HG02852 (cell line): ENCODE results near the gene ASB14.

Source experiments
- ATAC-seq: cut with Tn5 transposase; IDR thresholded peaks from one replicate; pipeline ENCODE4 v1.9.1; 2021; ENCODE audit warnings: mild to moderate bottlenecking, moderate library complexity; ENCODE audit not compliant: unreplicated experiment

Gene ASB14

GRCh38 chr3:57261929-57262328 lies 30.6 kb downstream of the ASB14 start:
- no peak for ATAC-seq

GRCh38 chr3:57261119-57261518 lies 31.4 kb downstream of the ASB14 start:
- no peak for ATAC-seq

- no peak for ATAC-seq
These were observed 34.8 kb downstream of the ASB14 start for GRCh38 chr3:57257678-57258077.

DNA sequence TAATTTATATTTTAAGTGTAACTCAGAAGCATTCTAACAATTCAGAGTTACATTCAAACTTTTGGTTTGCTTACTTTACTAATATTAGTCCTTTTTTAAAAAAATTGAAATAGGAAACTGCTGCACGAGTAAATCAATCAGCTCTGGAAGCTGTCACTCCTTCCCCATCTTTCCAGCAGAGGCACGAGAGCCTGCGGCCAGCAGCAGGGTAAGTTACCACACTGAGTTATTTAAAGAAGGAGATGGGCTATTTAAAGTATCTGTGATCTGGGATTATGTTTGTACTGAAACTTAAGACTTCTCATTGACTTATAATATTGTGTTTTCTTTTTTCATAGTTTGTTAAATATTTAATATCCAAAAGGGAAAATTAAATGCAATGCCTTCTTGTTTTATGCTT lies 35.6 kb downstream of the ASB14 start:
- ATAC-seq = no peak

- no peak for ATAC-seq
These were observed 40.1 kb downstream of the ASB14 start for GRCh38 chr3:57252404-57252803.

GRCh38 chr3:57244946-57245345 lies 47.5 kb downstream of the ASB14 start:
- ATAC-seq = no peak

GRCh38 chr3:57234613-57235575 lies 57.6 kb downstream of the ASB14 start:
- ATAC-seq = no peak

DNA sequence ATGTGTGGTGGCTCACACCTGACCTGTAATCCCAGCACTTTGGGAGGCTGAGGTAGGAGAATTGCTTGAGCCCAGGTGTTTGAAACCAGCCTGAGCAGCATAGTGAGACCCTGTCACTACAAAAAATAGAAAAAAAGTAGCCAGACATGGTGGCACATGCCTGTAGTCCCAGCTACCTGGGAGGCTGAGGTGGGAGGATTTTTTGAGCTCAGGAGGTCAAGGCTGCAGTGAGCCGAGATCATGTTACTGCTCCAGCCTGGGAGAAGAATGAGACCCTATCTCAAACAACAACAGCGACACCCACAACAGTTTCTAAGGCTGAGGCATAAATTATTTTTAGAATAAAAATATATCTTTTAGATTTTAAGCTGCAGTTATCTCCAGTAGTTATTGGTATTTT lies 58.7 kb downstream of the ASB14 start:
- ATAC-seq = no peak

GRCh38 chr3:57230006-57230405 lies 62.5 kb downstream of the ASB14 start:
- no peak for ATAC-seq

GRCh38 chr3:57227930-57228751 lies 64.3 kb downstream of the ASB14 start:
- peak; percentile 46 for ATAC-seq

DNA sequence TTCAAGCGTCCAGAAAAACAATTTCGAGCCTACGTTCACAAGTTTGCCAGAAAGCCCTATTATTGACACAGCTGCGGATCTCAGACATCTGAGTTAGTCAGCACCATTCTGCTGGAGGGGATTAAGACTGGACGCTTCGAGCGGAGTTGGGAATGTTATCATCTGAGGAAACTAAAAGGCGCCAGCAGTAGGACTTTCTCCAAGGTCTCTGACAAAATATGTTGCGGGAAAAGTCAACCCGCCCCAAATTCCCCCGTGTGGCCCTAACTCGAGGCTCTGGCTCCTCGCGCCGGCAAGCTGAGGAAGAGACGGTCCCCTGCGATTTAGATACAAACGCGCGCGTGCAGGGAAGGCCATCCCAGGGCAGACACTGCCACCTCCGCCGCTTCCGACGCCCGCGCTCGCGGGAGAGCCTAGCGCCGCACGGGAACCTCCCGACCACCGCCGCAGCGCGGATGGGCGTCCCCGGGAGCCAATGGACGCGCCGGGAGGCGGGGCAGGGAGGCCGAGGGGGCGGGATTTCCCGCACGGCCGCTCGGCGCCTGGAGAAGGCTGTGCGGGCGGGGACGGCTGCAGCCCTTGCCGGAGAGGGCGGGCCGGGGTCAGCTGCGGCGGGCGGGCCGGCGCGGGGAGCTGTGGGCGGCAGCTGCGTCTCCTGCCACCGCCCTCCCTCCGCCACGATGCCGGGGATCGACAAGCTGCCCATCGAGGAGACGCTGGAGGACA lies 65.1 kb downstream of the ASB14 start, which contains the start of gene APPL1:
Gene APPL1, plus strand, starts transcription at position 526 of the 726 bp plus-strand sequence. Its CDS starts 155 bp downstream, at position 681.
- peak; percentile 89 for ATAC-seq

GRCh38 chr3:57226176-57226575 lies 66.3 kb downstream of the ASB14 start:
- no peak for ATAC-seq

DNA sequence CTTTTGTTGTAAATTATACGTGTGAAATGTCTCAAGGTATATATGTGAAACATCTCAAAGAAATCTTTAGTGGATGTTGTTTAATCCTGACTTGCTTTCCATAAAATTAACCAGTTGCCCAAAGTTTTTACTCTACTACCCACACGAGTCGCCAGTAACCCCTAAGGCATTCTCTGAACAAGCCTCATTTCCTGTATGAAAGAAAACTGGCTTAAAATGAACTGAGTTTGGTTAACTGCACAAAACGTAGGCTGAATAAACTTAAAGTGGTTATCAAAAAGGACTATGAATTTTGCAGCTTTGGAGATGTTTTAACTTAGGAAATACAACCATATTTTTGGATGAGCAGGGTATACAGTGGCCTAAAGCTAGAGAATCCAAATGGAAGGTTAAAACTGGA lies 67.6 kb downstream of the ASB14 start:
- no peak for ATAC-seq

DNA sequence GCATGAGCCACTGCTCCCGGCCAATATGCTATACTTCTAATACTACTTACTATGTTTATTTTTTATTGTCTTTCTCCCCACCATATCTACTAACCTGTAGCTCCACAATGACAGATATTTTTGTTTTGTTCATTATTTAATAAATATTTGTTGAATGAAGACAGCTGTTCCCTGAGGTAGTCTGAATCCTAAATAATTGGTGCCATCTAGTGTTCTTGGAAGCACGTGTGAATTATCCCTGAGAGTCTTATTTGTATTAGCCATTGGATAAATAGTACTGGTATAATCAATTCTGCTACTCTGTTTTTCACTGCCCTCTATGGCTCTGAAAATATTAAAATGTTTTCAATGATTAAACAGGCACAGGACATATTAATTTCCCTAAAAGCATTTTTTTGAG lies 70.6 kb downstream of the ASB14 start:
- ATAC-seq = no peak
